ENCODE data around the gene LEF1.

The LEF1 gene

DNA sequence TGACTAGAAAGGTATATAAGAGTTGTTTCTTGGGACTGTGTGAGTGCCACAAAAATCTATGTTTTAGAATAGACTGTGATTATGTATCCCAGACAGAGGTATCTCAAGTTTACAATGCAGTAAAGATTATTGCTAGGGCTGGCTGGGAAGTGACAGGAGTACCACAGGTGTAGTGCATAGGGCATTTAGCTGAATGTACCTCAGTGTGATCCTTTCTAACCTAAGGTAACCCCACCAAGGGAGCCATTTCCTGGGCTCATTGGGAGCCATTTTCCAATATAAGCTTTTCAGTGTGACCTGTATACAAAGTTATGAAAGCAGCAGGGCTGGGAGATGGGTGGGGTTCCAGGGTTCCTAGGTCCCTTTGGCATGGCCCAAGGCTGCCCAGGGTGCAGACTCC, 6.1 kb upstream of the LEF1 start:
- DNase-seq = no peak

DNA sequence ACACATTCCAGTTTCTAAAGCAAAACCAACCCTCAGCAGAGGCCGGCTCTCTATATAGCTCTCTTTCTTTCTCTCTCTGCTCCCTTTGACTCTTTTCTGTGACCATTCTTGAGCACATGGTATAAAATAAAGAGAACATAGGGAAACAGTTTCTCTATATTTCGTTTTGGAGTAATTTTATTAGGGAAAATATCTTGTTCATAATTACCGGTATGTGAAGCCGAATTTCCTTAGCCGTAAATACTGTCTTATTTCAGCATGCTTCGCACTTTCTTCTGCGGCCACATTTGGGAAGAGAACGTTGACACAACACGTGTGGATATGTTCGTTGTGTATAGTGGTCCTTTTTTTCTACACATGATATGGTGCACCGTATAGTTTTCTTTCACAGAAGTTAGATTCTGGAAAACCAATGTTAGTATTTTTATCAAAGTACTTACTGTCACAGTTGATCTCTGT, 4.9 kb upstream of the LEF1 start:
- DNase-seq = no peak

DNA sequence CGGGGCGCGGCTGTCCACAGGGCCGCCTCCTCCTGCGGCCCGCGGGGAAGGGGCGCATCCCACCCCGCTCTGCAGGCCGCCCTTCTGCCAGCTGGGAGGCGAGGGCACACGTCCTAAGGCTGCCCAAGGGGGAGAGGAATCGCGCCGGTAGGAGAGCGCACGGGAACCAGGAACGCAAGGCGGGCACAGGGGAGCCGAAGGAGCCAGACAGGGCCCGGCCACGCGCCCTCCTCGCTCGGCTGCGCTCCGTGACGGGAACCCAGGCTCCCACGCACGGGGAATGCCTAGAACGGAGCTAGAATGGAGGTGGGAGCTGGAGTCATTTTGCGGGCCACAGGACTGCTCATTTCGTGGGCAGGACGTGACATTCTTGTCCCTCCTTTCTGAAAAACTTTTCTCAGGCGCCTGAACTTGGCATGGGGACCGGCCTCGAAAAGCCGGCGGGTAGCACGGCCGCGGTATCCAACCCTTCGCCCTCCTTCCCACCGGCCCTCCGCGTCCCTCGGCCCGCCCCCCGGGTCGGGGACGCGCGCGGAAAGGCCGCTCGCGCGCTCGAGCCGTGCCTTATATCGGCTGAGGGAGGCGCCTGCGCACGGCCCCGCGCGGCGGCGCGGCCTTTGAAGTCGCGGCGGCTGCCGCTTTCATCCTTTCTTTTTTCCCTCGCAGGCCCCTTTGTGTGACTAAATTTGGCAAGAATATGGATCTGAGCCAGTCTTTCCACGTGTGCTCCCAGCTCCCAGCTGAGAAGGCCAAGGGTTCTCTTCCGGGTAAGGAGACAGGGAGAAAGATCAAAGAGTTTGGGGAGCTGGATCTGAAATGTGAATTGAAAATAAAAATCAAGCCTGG, 4.2 kb upstream of the LEF1 start:
- peak; percentile 43 for DNase-seq

DNA sequence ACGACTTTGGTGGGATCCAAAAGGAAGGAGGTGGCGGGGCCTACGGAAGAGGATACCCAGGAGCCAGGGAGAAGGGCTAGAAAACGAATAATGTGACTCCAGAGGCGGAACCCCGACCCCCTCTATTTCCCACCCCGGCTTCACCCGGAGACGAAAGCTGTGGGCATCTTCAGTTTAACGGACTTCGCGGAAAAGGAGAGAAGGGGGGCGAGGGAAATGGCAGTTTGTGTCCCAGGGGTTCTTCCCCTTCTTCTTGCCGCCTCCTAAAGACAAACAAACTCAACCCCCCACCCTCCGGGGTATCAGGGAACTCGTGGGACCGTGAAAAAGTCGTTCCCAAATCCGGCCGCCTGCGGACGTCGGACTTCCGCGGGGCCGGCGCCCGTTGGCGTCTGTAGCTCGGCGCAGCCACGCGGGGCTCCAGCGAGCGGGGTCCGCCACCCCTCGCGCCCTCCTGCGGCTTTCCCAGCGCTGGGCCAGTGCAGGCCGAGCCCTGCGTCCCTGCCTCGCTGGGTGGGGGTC, 3.6 kb upstream of the LEF1 start:
- DNase-seq = no peak

DNA sequence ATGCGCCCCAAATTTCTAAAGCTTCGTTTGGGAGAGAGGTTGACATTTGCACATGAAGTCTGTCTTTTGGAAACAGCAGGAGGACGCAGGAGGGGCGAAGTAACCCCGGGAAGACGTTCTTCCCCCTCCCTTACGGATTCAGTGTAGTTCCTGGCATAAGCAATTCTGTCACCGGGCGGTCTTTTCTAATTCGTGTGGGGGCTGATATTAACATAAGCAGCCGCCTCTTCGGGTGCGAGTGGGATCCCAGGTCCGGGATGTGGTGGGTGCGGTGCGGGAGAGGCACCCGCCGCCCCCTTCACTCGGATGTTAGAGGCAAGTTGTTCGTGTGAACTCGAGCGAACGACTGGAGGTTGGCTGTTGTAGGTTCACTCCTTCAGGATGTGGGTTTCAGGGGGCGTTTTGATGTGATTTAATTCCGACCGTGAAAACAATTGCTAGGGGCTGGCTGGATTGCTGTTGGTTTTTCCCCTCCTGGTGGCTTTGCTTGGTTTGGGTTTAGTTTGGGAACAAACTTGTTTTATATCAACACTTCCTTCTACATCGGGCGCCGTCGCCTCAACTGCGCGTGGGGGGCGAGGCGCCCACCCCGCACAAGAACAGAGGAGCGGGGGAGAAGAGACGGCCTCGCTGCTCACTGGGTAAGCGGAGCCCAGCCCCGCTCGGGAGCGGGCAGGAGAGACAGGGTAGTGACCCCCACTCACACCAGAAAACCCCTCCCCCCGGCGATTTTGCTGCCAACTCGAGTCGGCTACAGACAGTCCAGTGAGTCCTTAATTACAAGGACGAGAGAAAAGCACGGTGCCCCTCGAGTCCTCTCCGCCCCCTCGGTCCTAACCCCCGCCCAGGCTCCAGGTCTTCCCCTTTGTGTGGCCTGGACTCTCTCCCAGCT, 2.9 kb upstream of the LEF1 start:
- no peak for DNase-seq

DNA sequence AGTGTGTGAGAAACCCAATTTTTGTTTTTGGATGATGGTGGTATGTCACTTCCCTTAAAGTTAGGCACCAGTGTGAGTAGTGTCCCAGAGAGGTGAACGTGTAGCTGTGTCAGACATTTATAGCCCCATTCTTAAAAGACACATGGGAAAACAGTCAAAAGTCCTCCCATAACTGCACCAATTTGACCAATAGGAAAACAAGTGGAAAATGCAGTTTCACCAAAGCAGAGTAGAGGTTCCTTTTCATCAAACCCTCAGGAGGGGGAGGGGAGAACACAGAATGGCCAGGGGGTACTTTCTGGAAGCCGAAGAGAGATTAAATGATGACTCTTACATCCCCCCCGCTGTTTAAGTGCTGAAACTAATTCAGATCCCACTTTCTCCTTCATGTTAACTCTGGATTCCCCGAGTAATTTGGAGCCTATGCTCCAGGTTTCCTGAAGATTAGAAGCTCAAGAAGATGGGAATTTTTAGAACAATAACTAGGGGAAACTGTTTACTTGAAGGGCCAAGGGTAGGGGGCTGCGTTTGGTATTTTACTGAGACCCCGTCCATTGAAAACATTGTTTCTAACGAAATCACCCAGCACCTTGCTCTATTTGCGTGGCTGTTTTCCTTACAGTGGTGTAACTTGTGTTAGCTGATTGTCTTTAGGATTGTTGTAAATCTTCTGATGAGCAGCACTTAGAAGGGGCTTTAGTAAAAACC, 2.1 kb upstream of the LEF1 start:
- DNase-seq = no peak

DNA sequence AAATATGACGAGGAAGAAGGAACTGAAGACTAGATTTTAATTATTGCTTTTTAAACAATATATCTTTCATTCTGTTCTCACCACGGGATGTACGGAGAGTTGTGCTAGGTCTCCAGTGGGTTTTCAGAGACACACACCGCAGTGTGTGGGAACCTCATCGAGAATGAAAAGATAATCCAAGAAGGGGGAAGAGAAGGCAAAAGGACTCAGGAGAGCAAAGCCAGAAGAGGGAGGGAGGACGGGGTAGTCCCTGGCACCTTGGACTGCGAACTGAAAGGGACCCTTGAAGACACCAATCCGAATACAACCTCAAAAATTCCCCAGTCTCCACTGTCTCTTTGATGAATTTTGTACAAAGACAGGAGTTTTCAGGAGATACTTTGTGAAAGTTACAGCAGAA, 932 bp upstream of the LEF1 start:
- no peak for DNase-seq

DNA sequence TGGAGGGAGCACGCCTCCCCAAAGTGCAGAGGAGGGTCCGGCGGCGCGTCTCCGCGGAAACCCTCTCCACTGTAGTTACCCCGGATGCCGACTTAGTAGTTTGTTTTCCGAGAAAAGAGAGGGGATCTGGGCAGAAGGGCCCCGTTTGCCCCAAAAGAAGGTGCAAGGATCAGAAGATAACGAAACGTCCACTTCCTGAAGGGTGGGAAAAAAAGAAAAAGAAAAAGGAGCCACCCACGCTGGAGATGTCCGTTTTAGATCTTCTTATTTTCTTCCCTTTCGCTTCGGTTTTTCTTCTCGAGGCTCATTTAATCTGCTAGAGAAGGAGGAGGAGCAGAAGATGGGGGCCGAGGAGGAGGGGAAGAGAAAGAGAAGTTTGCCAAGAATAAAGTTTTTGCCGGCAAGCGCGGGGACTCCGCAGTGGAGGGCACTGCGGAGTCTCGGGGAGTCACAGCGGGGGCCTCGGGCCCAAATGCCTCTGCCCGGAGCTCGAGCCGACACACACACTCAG, 517 bp downstream of the LEF1 start:
- no peak for DNase-seq

DNA sequence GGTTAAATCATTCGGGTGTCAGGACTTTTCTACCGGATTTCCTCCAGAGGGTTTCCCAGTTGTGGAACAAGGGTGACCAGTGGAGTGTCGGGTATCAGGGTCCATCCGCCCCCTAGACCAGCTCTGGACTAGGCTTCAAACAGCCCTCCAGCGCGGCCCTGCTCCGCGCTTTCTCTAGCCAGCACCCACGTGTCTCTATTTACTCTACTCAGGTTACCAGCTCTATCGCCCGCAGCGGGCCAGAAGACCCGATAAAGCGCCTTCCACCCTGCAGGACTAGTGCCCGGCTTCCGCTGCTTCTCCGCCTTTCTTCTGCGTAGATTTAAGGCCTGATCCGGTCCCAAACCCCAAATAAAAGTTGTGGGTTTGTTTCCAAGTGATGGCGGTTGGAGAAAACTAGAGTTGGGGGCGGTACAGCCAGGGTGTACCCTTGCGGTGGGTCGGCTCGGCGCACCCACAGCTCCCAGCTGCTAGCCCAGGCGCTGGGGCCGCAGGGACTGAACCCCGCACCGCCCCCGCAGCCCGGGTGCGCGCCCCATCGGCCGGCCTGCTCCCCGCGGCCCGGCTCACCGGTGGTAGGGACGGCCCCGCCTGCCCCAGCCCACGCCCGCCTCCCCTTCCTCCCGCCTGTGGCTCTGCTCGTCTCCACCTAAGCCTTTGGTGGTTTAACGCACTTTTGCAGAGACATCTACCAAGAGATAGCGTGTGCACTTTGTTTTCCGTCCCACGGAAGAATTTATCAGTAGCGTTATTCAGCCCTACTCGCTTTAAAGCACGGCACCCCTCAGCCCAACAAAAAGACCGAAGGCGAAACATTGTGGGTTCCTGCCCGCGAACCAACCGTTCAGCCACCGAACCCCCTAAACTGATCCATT, 2.1 kb downstream of the LEF1 start:
- peak; percentile 30 for DNase-seq

DNA sequence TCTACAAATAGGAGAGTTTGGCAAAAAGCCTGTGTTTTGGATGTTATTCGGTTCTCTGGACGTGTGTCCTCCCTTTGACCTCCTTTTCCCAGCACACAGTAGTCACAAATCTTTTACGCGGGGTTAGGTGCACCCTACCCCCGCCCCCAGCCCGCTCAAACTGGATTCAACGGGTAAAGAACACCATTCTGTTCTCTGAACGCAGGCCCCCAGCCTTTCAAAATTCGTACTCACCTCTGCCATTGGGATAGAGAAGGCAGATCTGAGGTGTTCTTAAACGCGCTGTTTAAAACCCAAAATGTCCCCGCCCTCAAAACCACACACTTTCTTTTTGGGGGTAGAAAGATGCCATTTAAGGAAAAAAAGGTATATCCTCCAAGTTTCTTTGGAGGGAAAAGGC, 2.7 kb downstream of the LEF1 start:
- no peak for DNase-seq

DNA sequence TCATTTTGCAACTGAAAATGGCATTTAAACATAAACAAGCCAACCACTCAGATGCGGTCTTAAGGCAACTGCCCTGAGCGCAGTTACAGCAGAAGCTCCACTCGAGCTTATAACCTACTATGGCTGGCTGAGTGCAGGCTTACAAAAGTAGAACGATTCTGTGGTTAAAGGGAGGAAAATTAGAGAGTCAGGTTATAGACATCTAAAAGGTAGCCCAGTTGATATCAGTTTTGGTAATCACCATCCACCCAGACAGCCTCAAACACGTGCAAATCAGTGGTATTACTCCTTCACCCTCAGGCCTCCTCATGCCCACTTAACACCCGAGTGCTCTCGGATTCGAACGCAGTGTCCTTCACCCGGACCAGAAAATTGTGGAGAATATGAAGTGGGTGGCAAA, 3.1 kb downstream of the LEF1 start:
- DNase-seq = no peak

DNA sequence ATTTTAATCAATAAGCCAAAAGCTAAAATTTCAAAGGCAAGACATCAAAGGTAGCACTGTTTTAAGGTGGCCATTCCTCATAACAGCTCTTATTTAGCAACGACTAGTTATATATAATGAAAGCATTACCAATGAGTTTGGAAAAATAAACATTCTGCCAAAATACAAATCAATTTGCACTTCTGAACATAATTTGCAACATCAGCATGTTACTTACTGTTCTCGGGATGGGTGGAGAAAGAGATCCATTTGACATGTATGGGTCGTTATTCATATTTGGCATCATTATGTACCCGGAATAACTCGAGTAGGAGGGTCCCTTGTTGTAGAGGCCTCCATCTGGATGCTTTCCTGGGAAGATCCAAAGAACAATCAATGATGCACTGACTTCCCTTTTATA, 5.4 kb downstream of the LEF1 start:
- no peak for DNase-seq

DNA sequence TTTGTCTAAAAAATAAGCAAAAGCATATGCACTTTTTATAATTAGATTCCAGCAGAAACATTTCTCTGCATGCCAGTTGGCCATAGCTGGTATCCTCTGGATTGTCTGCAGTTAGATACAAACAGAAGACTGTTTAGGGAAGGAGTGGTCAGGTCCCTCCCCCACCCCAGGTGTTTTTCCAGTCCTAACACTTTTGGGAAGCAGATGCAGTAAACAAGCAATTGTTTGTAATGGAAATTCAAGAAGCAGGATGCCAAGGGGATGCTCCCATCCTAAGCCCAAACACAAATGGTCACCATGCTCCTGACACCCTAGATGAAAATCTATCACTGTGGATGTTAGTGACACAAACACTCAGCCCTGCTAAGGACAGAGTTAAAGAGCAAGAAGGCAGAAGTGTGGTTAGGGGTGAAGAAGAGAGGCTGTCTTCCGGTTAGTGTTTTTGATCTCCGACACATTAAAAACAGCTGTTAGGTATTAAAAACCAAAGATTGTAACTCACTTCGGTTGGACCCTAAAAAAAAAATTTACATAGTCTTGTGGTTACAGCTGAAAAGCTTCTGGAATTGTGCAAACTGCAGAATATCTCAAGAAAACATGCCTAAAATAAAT, 7.9 kb downstream of the LEF1 start:
- no peak for DNase-seq

DNA sequence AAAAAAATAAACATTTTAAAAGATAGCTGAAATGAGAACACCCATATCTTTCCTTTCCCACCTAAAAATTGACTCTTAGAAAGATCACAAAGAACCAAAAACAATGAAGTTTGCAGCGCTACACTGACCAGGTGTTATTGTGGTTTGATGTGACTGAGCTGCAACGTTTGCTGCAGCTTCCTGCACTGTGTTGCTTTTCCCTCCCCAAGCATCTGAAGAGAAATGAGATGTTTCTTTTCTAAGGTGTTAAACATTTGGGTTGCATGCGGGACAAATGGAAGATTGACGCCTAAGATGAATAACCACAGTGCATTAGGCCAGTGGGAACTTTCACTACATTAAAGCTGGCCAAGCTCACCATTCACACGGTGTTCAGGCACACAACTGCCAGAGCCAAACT, 8.9 kb downstream of the LEF1 start:
- DNase-seq = no peak

DNA sequence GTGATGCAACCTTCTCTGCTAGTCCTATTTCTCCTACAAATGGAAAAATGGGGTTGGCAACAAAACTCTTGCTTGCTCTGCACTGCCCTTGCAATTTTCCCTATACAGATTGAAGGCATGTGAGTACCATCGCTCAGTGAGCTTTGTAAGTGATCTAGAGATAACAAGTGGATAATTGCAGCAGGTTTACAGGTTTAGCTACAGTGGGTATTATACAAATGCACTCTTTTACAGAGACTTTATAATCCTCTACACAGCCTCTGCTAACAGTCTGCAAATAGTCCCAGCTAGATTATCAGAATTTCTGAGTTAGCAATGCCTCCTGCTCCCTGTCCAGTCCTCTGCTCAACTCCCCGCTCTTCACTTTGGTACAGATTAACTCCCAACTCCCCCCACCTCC, 11.1 kb downstream of the LEF1 start:
- DNase-seq = no peak

DNA sequence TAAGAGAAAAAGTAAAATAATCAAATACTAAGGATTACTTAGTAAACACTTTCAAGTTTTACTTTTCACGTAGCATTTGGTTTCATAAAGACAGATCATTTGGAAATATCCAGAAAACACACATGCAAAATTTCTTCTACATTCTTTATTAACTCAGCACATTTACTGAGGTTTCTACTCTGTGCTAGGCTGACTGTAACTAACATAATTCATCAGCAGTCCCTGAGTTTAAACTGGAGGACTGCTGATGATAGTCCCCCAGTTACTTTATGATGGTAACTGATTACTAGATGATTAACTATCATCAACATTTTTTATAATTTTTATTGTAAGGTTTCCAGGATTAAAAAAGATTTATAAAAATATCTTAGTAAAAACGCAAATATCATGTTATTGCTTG, 12.3 kb downstream of the LEF1 start:
- no peak for DNase-seq

DNA sequence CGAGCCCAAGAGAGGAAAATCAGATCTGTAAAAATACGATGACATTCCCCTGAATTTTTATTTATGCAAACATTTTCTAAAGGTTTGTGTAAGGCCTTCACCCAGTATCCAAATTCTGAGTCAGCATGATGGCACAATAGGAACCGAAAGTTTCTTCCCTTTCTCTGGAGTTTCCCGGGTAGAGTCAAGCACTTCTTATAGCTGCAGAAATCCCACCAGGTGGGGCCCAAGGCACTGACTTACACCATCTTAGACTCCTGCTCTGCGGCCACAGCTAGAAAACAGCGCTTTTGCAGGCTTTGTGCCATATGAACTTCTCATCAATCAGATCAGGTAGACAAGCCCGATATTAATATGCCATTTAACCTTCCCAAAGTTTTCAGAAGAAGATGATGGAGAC, 13.4 kb downstream of the LEF1 start:
- DNase-seq = no peak

DNA sequence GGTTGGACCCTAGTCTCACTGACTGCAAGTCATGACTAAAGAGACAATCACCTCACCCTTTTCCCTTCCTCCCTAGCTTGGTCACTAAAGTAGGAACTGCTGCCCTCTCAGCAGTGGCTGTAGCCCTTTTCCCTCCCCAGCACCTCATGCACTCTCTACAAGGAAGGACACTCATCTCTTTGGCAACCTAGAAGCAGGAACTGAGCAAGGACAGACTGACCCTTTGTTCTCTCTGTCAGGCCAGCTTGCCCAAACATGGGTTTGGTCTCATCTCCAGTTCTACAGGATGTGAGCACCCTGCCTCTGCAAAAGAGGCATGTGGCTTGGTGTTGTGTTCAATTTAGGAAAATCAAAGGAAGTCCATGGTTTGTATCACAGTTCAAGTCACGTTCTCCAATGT, 15.8 kb downstream of the LEF1 start:
- no peak for DNase-seq

DNA sequence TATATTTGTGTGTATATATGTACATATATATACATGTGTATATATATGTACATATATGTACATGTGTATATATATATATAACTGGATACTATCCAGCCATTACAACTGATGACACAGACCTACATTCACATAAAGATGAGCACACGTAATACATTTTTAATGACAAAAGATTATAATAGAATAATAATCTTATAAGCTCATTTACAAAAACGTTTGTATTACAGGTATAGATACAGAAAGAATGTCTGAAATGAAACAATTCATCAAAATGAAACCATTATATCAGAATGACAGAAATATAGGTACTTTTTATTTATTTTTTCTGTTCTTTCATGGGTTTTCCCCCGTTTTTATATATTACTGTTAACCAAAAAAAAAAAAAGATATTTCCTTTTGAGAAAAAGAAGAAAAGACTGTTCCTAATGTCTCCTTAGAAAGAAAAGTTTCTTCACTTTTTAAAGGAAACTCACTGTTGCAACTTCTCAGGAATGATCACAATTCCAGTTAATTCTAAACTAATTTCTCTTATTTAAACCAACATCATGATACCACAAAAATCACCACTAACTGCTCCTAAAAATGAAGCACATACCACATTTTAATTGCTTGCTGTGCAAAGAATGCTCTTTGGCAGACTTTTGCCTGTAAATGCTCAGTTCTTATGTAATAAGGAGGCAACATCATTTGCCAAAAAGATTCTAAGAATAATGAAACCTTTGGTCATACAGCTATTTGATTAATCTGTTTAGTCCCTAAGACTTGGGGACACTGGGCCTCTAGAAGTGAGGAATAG, 18.9 kb downstream of the LEF1 start:
- no peak for DNase-seq

DNA sequence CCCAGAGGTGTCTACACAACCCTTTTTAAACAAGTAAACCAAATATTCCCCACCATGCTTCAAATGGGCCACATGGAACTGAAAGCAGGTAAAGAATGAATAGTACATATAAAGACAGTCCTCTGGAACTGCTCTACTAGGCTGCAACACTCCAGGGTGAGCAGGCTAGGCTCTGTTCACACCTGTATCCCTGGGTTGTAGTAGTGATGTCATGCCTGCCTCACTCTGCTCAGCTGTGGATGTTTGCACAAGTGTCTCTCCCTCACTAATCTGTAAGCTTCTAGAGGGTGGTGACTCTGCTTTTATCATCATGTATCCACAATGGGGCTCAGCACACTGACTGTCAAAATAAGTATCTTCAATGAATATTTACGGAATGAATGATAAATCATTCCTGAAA, 20.4 kb downstream of the LEF1 start:
- no peak for DNase-seq

DNA sequence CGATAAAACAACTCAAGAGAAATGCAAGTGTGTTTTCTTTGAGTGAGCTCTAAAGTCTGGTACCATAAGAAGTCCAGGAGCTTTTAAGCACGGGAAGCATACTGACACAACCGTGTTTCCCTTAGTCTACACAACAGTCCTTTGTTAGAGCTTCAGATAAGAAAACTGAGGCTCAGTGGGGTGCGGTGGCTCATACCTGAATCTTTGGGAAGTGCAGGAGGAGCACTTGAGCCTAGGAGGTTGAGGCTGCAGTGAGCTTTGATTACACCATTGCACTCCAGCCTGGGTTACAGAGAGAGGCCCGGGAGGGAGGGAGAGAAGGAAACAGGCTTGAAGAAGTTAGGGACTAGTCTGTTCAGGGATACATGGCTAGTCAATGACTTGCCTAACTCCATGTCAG, 21.9 kb downstream of the LEF1 start:
- no peak for DNase-seq
